HG03159 (cell line): ENCODE results near the gene HYPK.
"Not testable (repeated sequence)": the region's sequence is repeated elsewhere in the genome, so short reads cannot be mapped to it uniquely, and the experiment has no call there.

Experiments
- ATAC-seq: cut with Tn5 transposase; IDR thresholded peaks from one replicate; pipeline ENCODE4 v1.9.1; 2021; ENCODE audit warnings: mild to moderate bottlenecking, moderate library complexity; ENCODE audit not compliant: unreplicated experiment

The HYPK gene

GRCh38 chr15:43832485-43832884 is 32.1 kb downstream of the HYPK start:
- not testable (repeated sequence) for ATAC-seq

- no peak for ATAC-seq
Observed at GRCh38 chr15:43845421-43845820, 45.0 kb downstream of the HYPK start.

GRCh38 chr15:43851251-43851650 is 50.9 kb downstream of the HYPK start:
- no peak for ATAC-seq

GRCh38 chr15:43852607-43853006 is 52.2 kb downstream of the HYPK start:
- ATAC-seq = no peak
